Measurements from ENCODE around the gene LMF2. TPM values are rescaled to one million over a fixed set of nuclear protein-coding genes. Genes with fewer than 3 reads are reported as not detected.
A peak's percentile ranks its signal among the peaks of the same experiment; 100 is the strongest.

LMF2 gene
- 57.0 TPM for total RNA-seq

GRCh38 chr22:50507421-50507990 is at the start of gene LMF2:
Gene LMF2 (minus strand): TSS chr22:50507702. CDS start chr22:50507675, 27 bp downstream.
- DNase-seq (ENCODE audit: extremely low spot score in 2 of 2) = no peak
- Histone ChIP-seq H3K9me3 (no peaks in the 10 kb centered on the region), H3K36me3 (peaks cover 0 to 31% of the 10 kb centered on the region in 2 donors), H3K4me3 (peak within 1 kb of the TSS; percentile 76 to 98), H3K27ac (peak within 1 kb of the TSS; percentile 90), H3K27me3 (no peaks in the 10 kb centered on the region), H3K4me1 (peaks cover 49% of the 10 kb centered on the region)
- intact Hi-C loops (cut with DNase I) = loop anchor here (5.0 kb wide), 1 partner anchor 570 kb away; no protein-coding TSS in a partner anchor
- TF ChIP-seq POLR2AphosphoS5 (IDR thresholded peaks at IDR 0.05; ENCODE audit: insufficient read depth in 1 of 2, low read depth in 1 of 2) (peak in 1 of 2 donors; percentile 68), POLR2A (IDR thresholded peaks at IDR 0.05) (peak in 1 of 2 donors; percentile 20)
- TF ChIP-seq, protein P1, sequence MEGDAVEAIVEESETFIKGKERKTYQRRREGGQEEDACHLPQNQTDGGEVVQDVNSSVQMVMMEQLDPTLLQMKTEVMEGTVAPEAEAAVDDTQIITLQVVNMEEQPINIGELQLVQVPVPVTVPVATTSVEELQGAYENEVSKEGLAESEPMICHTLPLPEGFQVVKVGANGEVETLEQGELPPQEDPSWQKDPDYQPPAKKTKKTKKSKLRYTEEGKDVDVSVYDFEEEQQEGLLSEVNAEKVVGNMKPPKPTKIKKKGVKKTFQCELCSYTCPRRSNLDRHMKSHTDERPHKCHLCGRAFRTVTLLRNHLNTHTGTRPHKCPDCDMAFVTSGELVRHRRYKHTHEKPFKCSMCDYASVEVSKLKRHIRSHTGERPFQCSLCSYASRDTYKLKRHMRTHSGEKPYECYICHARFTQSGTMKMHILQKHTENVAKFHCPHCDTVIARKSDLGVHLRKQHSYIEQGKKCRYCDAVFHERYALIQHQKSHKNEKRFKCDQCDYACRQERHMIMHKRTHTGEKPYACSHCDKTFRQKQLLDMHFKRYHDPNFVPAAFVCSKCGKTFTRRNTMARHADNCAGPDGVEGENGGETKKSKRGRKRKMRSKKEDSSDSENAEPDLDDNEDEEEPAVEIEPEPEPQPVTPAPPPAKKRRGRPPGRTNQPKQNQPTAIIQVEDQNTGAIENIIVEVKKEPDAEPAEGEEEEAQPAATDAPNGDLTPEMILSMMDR (IDR thresholded peaks at IDR 0.05) = no peak

DNA sequence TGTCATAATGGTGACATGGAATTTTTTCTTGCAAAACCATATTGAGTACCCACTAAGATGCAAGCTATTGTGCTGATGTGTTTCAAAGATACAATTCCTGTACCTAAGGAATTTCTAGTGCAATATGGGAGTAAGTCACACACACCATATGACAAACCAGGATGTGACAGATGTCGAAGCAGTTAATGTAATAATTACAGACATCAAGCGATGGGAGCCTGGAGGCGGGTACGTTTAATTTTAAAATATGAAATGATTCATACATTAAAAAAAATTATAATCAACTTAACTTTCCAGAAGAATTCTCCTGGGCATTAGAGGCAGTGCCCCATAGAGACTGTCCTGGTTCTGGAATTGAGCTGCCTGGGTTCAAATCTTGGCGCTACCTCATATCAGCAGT is 49.2 kb upstream of the LMF2 start:
- no peak overlapping the region for H3K4me3 ChIP-seq
- H3K27me3 ChIP-seq = no peaks in the 10 kb centered on the region
- no peak for DNase-seq (ENCODE audit: extremely low spot score in 2 of 2)
- TF ChIP-seq, protein P1 (IDR thresholded peaks at IDR 0.05) = no peak
- intact Hi-C loops (cut with DNase I) = loop anchor here (2.0 kb wide), 1 partner anchor 48 kb away; no protein-coding TSS in a partner anchor
- H3K4me1 ChIP-seq = no peaks in the 10 kb centered on the region
- no peaks in the 10 kb centered on the region for H3K9me3 ChIP-seq
- H3K36me3 ChIP-seq = no peaks in the 10 kb centered on the region
- H3K27ac ChIP-seq = no peak overlapping the region

DNA sequence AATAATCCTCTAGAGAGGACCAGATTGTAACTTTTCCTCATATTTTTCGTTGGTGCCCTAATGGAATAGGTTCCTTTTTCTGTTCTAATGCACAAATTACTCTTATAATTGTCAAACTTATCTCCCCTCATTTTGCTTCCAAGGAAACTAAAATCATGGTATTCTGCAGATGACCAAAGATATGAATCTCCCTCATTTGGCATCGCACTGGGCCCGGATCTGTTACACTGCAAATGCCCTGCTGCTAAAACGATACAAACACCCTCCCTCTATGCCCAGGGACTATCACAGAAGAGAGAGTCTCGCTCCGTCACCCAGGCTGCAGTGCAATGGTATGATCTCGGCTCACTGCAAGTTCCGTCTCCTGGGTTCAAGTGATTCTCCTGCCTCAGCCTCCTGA is 45.8 kb upstream of the LMF2 start:
- no peak for DNase-seq (ENCODE audit: extremely low spot score in 2 of 2)
- no peak overlapping the region for H3K27ac ChIP-seq
- intact Hi-C loops (cut with DNase I) = no loop called here

DNA sequence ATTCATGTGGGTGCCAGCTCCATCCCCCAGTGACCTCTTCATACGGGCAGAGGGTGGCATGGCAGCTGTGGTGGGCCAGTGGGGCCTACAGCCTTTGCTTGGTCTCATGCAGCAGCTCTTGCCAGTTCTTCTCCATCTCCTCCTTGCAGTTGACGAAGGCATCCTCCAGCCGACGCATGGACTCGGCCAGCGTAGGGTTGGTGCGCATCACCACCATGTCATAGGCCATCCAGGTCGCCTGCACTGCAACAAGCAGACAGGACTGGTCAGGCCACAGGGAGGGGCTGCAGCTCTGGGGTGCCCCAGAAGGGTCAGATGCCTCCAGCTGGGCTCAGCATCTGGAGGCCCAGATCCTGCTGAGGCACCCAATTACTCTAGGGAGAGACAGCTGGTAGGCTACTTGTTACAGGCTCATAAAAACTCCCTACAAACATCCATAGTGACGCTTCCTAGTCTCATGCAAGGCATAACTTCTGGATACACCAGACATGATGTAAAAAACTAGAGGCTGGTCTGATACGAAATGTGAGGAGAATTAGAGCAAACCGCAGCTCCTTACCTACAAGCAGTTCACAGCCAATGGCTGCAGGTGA is 43.8 kb upstream of the LMF2 start:
- Histone ChIP-seq H3K9me3 (no peaks in the 10 kb centered on the region), H3K27me3 (peaks cover 7% of the 10 kb centered on the region), H3K36me3 (no peaks in the 10 kb centered on the region), H3K4me3 (no peak overlapping the region), H3K4me1 (peaks cover 7% of the 10 kb centered on the region), H3K27ac (no peak overlapping the region)
- TF ChIP-seq, protein P1 (IDR thresholded peaks at IDR 0.05) = no peak
- TF ChIP-seq POLR2AphosphoS5 (IDR thresholded peaks at IDR 0.05; ENCODE audit: insufficient read depth in 1 of 2, low read depth in 1 of 2) = no peak
- TF ChIP-seq POLR2A (IDR thresholded peaks at IDR 0.05) = no peak
- intact Hi-C loops (cut with DNase I) = no loop called here
- DNase-seq (ENCODE audit: extremely low spot score in 2 of 2) = no peak

More for the DNA sequence above, 45.8 kb upstream of the LMF2 start:
- Histone ChIP-seq H3K4me3 (no peak overlapping the region), H3K27me3 (peaks cover 7% of the 10 kb centered on the region), H3K4me1 (peaks cover 6% of the 10 kb centered on the region), H3K9me3 (no peaks in the 10 kb centered on the region), H3K36me3 (no peaks in the 10 kb centered on the region)
- TF ChIP-seq POLR2A (IDR thresholded peaks at IDR 0.05) (no peak), POLR2AphosphoS5 (IDR thresholded peaks at IDR 0.05; ENCODE audit: insufficient read depth in 1 of 2, low read depth in 1 of 2) (no peak)
- TF ChIP-seq, protein P1 (IDR thresholded peaks at IDR 0.05) = no peak

DNA sequence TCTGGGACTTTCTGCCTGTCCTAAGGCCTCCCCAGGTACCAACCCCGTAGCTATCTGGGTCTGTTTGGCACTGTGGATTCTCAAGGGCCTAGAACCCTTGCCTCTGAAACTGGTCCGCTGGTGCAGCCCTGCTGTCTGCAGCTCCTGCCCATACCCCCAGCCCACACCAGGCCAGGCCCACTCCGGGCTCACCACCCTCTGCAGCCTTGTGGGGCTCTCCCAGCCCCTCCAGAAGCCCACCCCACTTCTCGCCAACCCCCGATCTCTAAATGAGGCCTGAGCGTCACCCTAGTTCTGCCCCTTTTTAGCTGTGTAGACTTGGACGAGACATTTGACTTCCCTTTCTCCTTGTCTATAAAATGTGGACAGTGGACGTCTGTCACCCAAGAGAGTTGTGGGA is 42.9 kb upstream of the LMF2 start:
- H3K4me1 ChIP-seq = peaks cover 7% of the 10 kb centered on the region
- H3K9me3 ChIP-seq = no peaks in the 10 kb centered on the region
- no peaks in the 10 kb centered on the region for H3K36me3 ChIP-seq
- TF ChIP-seq, protein P1 (IDR thresholded peaks at IDR 0.05) = no peak
- TF ChIP-seq POLR2A (IDR thresholded peaks at IDR 0.05) (no peak), POLR2AphosphoS5 (IDR thresholded peaks at IDR 0.05; ENCODE audit: insufficient read depth in 1 of 2, low read depth in 1 of 2) (no peak)
- intact Hi-C loops (cut with DNase I) = no loop called here
- no peak overlapping the region for H3K4me3 ChIP-seq
- peaks cover 7% of the 10 kb centered on the region for H3K27me3 ChIP-seq
- DNase-seq (ENCODE audit: extremely low spot score in 2 of 2) = no peak
- no peak overlapping the region for H3K27ac ChIP-seq
